K562 (cell line): ENCODE data around the gene GRAMD2A. TPM values are rescaled to one million over a fixed set of nuclear protein-coding genes. Genes with fewer than 3 reads are reported as not detected.
A peak's percentile ranks its signal among the peaks of the same experiment; 100 is the strongest.

Experiments used
- BRF2 ChIP-seq: IDR thresholded peaks from 3 replicates; pipeline ENCODE4 v1.6.1; 2011; ENCODE audit warnings: borderline replicate concordance, mild to moderate bottlenecking; ENCODE audit not compliant: insufficient read length, insufficient read depth
- LCOR ChIP-seq: sonication (generic); formaldehyde crosslinking; IDR thresholded peaks from 2 replicates; pipeline ENCODE4 v1.8.0; 2022; ENCODE audit warnings: mild to moderate bottlenecking, missing genetic modification reagents
- LEF1 ChIP-seq: fragments of 450-650 bp; IDR thresholded peaks from 2 replicates; pipeline ENCODE4 v1.6.1; 2016; ENCODE audit warnings: mild to moderate bottlenecking
- PHB ChIP-seq: fragments of 250-450 bp; sonication (Bioruptor Pico); IDR thresholded peaks from 2 replicates; pipeline ENCODE4 v1.5.0; 2021
- RERE ChIP-seq: sonication (generic); formaldehyde crosslinking; IDR thresholded peaks from 2 replicates; pipeline ENCODE4 v1.8.0; 2023; ENCODE audit warnings: missing genetic modification reagents, mild to moderate bottlenecking, borderline replicate concordance
- YY1 ChIP-seq, 3 experiments: IDR thresholded peaks; 2 replicates each; pipeline ENCODE4 v1.6.1; 2011; ENCODE audit warnings: low read length in 2 of 3, mild to moderate bottlenecking in 2 of 3, moderate library complexity in 2 of 3, borderline replicate concordance in 1 of 3, control low read depth in 1 of 3, low read depth in 1 of 3; ENCODE audit not compliant: insufficient read depth in 3 of 3, insufficient replicate concordance in 2 of 3, control insufficient read depth in 1 of 3, insufficient read length in 1 of 3; ENCODE audit errors: extremely low read depth in 1 of 3
- ZNF407 ChIP-seq: fragments of 450-650 bp; IDR thresholded peaks from 2 replicates; pipeline ENCODE4 v1.6.1; 2016; ENCODE audit warnings: low read depth
- polyA plus RNA-seq, 8 experiments: library from polyadenylated mRNA; depleted of rRNA in 4 of 8; stranded (reverse) in 5 of 8; unstranded in 3 of 8; fragments of >200 nt; fragmentation: Nextera tagmentation in 2 of 8; fragmentation: Illumina TruSeq in 1 of 8; extraction: Ambion mirVana in 2 of 8; extraction: Trizol in 1 of 8; gene quantifications; 2 replicates each; pipeline versions ENCODE4 v1.2.1 to v1.2.3, GENCODE V29; 2011 to 2014; ENCODE audit warnings: inconsistent platforms in 1 of 8, missing spikeins in 1 of 8
- total RNA-seq, 7 experiments: library from RNA; depleted of rRNA in 6 of 7; stranded (reverse); fragments of >200 nt in 6 of 7; fragmentation: Illumina TruSeq in 2 of 7; extraction: Trizol in 2 of 7; gene quantifications; 2 replicates each; pipeline versions ENCODE4 v1.2.1 to v1.2.3, GENCODE V29; 2011 to 2021; ENCODE audit warnings: low replicate concordance in 1 of 7

GRAMD2A gene
- total and polyA plus RNA-seq, 9 of the 15 experiments (the other 6 are each of a cell fraction or from before 2014, with no cell fraction given) = 0.08 to 0.22 TPM; not detected in 7

GRCh38 chr15:72118017-72118978 is 79.3 kb downstream of the GRAMD2A start, which contains the start of the genes MYO9A and SENP8 (continued):
- TF ChIP-seq LCOR (CRISPR knock-in tag) (peak; percentile 61; the same call in 1 of the 2 replicates), RERE (CRISPR knock-in tag) (no peak), BRF2 (no peak), LEF1 (peak; percentile 52; the same call in 1 of the 2 replicates), PHB (CRISPR knock-in tag) (no peak), YY1 (IDR thresholded peaks at IDR 0.05; ENCODE audit: borderline replicate concordance in 1 of 3, control insufficient read depth in 1 of 3, extremely low read depth in 1 of 3, insufficient read depth in 3 of 3, insufficient read length in 1 of 3, insufficient replicate concordance in 2 of 3, low read depth in 1 of 3, low read length in 2 of 3) (peak in 2 of 3 experiments; percentile 10 to 15), ZNF407 (no peak)
